RPMI8226 (cell line): Measurements from ENCODE around the gene PTPRR.

Experiments
- DNase-seq: peaks from one replicate; pipeline ENCODE4 v3.0.0-alpha.2; 2015

The PTPRR gene

DNA sequence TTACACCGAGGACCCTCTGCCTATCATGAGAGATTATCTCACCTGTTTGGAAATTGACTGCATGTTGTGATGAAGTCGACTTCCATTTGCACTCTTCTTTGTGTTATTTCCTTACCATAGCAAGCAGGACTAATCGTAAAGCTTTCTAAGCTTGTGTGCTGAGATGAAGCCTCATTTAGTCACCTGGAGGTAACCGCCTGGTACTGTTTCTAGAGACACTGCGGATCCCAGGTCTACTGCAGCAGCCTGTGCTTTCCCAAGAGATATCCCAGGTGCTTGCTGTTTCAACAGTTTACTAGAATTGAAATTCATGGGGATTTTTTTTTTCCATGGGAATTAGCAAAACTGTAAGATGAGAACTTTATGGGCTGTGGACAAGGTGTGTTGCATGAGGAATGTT, 131.8 kb downstream of the PTPRR start:
- no peak for DNase-seq

DNA sequence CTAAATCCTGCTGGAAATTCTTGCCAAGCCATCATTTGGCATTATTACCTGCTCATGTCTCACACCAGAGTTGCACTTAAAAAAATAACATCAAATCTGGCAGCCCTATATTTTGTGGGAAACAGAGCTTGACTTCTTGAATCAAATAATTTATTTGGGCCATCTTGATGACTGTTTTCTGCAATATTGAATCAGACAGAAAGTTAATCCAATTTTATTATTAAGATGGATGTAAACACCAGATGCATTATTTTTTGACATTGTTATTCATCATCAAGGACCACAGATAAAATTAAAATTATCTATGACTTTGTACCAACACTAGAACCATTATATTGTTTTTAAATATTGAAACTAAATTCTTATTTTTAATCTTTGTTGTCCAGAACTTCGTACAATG, 132.9 kb downstream of the PTPRR start:
- no peak for DNase-seq

DNA sequence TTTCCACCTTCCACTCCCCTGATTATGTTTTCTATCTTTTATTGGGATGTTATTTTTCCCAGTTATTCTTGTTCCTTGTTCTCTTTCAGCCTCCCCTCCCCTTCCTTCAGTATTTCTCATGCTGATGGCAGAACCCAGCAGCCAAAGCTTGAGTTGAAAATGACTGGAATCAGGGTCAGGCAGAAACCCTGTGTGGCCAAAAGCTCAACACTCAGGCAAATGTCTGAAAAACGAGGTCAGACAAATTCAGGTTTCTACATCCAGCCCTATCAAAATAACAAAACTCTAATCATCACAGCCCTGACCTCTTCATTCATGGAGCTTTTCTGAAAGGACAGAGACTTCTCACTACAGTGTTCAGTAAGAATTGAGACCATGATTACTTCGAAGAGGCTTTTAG, 134.6 kb downstream of the PTPRR start:
- DNase-seq = no peak

DNA sequence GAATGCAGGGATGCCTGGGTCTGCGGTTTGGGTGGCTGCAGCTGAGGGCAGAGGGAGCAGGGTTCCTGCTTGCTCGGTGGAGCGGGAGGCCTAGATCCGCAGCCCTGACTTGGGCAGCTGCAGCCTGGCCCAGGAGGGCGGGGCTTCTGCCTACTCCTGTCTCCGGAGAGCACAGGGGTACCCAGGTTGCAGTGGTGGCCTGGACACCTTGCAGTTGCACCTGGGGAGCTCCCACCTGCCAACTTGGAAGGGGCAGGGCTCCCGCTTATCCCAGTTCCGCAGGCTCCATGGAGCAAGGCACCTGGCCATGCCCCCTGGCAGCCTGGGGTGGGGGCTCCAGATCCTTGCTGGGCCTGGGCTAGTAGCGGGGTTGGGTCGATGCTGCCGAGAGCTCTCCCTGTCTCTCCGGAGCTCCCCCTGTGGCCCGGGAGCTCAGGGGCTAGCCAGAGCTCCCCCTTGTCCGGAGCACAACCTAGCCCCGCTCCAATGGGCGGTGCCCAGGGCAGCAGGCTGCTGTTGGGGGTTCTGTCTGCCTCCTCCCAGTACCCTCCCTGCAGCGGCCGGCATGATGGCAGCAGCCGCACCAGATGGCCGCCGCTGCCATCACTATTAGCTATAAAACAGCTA, 136.4 kb downstream of the PTPRR start:
- DNase-seq = no peak

DNA sequence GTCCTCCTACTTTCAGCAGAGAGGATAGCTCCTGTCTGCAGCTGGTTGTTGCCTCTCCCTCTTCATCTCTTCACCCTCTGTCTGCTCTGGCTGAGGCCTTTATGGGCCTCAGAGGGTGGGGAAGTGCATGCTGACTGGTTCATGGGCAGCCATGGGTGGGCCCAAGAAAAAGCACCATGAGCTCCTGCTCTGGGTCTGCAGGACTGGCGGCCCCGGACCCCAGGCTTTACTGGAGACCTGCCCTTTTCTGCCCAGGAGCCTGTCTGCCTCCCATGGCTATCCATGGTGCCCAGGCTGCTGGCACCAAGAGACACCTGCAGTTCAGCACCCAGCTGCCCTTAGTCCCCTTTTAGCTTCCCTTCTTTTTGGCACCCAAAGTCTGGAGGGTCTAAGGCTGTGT, 137.1 kb downstream of the PTPRR start:
- DNase-seq = no peak

- no peak for DNase-seq
Observed at GRCh38 chr12:70779250-70779649, 141.3 kb downstream of the PTPRR start.

DNA sequence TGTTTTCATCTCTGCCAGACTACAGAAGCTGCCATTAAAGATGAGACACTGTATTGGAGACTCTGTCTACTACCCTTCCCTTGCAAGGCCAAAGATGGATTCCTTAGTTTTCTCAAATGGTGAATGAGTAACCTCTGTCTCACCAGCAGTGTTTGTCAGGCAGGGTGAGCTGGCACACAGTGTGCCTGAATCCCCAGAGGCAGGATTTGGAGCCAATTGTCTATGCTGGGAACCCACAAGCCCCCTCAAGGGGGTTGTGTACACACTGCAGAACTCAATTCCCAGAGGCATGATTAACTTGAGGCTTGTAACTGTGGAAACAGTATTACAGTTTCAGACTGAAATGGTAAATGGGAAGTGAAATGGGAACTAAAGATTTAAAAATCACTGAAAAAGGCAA, 146.5 kb downstream of the PTPRR start:
- DNase-seq = no peak

GRCh38 chr12:70772836-70773235, 147.7 kb downstream of the PTPRR start:
- no peak for DNase-seq

DNA sequence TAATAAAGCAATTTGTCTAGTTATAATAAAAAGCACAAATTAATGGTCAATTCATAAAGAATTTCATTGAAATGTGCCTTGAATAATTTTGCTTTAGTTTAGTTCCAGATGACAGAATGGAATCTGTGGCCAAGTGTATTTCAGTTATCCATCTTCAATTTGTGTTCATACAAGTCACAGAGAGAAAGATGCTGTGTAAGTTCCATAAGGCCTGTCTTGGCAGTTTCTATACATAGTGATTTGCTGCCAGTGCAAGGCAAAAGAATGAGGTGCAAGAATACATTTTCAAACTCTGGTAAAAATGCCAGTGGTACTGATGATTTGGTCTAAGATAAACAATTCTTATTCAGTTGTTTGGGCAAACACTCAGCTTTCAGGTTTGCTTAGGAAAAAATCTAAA, 149.0 kb downstream of the PTPRR start:
- no peak for DNase-seq

DNA sequence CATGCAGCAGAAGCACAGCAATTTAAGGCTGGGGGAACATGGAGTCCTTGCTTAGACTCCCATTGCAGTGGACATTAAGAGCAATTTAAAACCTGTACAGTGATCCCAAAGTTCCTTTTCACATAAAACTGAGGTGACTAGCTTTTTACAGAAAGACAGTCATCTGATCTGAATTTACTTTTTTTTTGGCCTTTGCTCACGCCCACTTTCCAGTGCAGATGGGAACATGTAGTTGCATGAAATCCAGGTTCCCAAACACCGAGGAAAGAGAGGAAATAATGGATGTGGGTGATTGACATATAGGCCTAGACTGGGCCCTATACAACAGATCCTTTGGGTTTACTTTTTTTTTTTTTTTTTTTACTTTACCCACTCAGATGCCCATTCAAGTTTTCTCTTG, 156.9 kb downstream of the PTPRR start:
- no peak for DNase-seq

GRCh38 chr12:70762000-70762399, 158.5 kb downstream of the PTPRR start:
- DNase-seq = no peak

DNA sequence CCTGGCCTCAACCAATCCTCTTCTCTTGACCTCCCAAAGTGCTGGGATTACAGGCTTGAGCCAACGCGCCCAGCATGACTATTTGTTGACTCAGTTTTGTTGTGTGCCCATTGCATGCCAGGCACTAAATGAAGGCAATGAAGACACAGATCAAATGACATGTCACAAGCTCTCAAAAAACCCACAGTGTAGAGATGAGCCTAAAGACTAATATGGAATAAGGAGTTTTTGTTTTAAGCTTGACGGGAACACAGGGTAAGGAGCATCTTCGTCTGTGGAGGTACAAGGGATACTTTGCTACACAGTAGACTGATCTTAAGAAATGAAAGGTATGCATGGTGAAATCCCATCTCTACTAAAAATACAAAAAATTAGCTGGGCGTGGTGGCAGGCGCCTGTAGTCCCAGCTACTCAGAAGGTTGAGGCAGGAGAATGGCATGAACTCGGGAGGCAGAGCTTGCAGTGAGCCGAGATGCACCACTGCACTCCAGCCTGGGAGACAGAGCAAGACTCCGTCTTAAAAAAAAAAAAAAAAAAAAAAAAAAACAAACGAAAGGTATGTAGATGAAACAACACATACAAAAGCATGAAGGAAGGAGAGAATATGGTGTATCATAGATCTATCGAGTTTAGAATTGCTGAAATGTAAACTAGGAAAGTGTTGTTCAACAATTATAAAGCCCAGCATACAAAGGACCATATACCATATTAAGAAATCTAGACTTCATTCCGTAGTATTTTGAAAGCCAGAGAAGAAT, 161.2 kb downstream of the PTPRR start:
- DNase-seq = no peak

DNA sequence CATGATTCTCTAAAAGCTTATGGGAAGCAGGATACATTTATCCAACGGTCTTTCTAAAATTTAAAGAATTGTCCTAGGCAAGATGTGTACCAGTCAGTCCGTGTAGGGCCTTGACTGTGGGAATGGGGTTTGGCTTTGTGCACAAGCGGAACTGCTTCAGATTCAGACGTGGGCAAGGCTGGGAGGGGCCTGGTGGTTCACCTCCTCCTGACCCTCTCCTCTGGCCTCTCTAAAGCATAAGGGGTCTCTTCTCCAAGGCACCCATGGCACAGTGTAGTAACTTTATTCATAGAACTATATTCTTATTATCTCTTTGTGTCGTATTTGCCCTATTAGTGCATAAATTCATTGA, 162.1 kb downstream of the PTPRR start:
- no peak for DNase-seq

GRCh38 chr12:70757830-70758493, 162.6 kb downstream of the PTPRR start:
- no peak for DNase-seq

GRCh38 chr12:70756791-70757190, 163.7 kb downstream of the PTPRR start:
- DNase-seq = no peak

DNA sequence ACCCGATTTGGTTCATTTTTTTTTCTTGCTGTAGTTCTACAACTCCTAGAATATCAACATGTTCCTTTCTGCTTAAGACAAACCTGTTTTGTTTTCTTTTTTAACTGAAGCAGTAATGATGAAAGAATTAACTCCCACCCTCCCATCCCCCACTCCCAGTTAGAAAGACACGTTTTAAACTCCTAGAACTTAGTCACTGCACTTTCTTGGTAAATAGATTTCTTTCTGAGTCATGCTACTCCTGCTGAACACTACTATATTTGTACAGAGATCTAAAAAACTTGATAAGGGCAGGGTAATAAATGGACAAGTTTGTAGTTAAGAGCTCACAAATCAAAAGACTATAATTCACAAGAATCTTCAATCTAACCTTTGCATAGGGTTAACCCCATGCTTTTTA, 164.4 kb downstream of the PTPRR start:
- no peak for DNase-seq

- DNase-seq = no peak
Observed at GRCh38 chr12:70754330-70754741, 166.2 kb downstream of the PTPRR start.

- DNase-seq = no peak
Observed at GRCh38 chr12:70752327-70752726, 168.2 kb downstream of the PTPRR start.

- DNase-seq = no peak
Observed at GRCh38 chr12:70749931-70750330, 170.6 kb downstream of the PTPRR start.

GRCh38 chr12:70748809-70749208, 171.7 kb downstream of the PTPRR start:
- DNase-seq = no peak

- no peak for DNase-seq
Observed at GRCh38 chr12:70747445-70748260, 172.9 kb downstream of the PTPRR start.

GRCh38 chr12:70745048-70745447, 175.5 kb downstream of the PTPRR start:
- no peak for DNase-seq

DNA sequence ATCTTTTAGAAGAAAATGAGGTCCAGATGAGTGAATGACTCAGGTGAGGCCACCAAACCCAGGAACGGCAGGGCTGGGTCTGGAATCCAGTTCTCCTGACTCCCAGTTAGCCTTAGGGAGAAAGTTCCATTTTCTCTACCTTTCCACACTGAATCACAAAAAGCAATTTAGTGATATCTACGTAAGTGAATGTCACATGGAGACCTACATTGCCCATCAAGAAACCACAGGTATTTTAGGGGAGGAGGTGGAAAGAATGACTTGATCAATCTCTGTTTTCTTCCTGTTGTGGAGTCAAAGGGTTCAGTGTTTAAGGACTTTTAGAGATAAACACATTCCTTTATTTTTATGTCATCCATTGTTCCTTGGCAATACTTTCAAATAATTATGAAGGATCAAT, 176.4 kb downstream of the PTPRR start:
- no peak for DNase-seq

GRCh38 chr12:70741256-70741655, 179.3 kb downstream of the PTPRR start:
- no peak for DNase-seq
